SK-N-SH (cell line): ENCODE measurements around the gene INTS14. TPM values are rescaled to one million over a fixed set of nuclear protein-coding genes. Genes with fewer than 3 reads are reported as not detected.
A peak's percentile ranks its signal among the peaks of the same experiment; 100 is the strongest.

Experiments used
- CTCF ChIA-PET: fragments of 300-600, 350-600 bp; formaldehyde crosslinking; extraction: SDS; loops from one replicate; lab custom pipeline; 2021; lab: Yijun Ruan, JAX
- POLR2A ChIA-PET: fragments of 350-600 bp; sonication (Branson Sonifier 250); formaldehyde crosslinking; extraction: SDS; loops from one replicate; lab custom pipeline; 2020; ENCODE audit warnings: antibody characterized with exemption, inconsistent platforms; lab: Yijun Ruan, JAX
- DNase-seq: peaks from one replicate; pipeline ENCODE4 v3.0.0; 2012
- H2AFZ ChIP-seq: fragments of 200-600 bp; sonication (generic); 2 replicates; pipeline ENCODE4 v1.8.1; 2016; ENCODE audit warnings: antibody characterized with exemption, mild to moderate bottlenecking, low read depth
- H3F3A ChIP-seq: fragments of 200-600 bp; sonication (generic); replicated peaks from 2 replicates; pipeline ENCODE3; 2016; ENCODE audit warnings: antibody characterized with exemption, mild to moderate bottlenecking; ENCODE audit not compliant: insufficient read depth
- H3K27ac ChIP-seq, 2 experiments: fragments of 200-500 bp in 1 of 2; fragments of 200-600 bp in 1 of 2; sonication (Bioruptor generic) in 1 of 2; sonication (generic), shearing (Covaris generic) in 1 of 2; 2 replicates each; pipeline versions ENCODE4 v1.5.1 to v1.6.1; 2014 to 2016; ENCODE audit warnings: low read depth in 2 of 2, inconsistent platforms in 1 of 2, low read length in 1 of 2, mild to moderate bottlenecking in 1 of 2, mixed read lengths in 1 of 2
- H3K27me3 ChIP-seq: fragments of 200-600 bp; sonication (generic), shearing (Covaris generic); 2 replicates; pipeline ENCODE4 v1.6.1; 2016; ENCODE audit warnings: mixed run types; ENCODE audit not compliant: insufficient read depth
- H3K36me3 ChIP-seq, 2 experiments: fragments of 200-500 bp in 1 of 2; fragments of 200-600 bp in 1 of 2; sonication (Bioruptor generic) in 1 of 2; sonication (generic) in 1 of 2; replicated peaks in 1 of 2; 2 replicates each; pipeline versions ENCODE3 to v1.5.1; 2014 to 2016; ENCODE audit warnings: low read length in 1 of 2, mild to moderate bottlenecking in 1 of 2; ENCODE audit not compliant: insufficient read depth in 2 of 2, control insufficient read depth in 1 of 2
- H3K4me1 ChIP-seq, 2 experiments: fragments of 200-500 bp in 1 of 2; fragments of 200-600 bp in 1 of 2; sonication (Bioruptor generic) in 1 of 2; sonication (generic), shearing (Covaris generic) in 1 of 2; 2 replicates each; pipeline versions ENCODE4 v1.5.1 to v1.6.1; 2014 to 2016; ENCODE audit warnings: low read depth in 1 of 2, low read length in 1 of 2, mixed run types in 1 of 2; ENCODE audit not compliant: insufficient read depth in 2 of 2, control insufficient read depth in 1 of 2
- H3K4me2 ChIP-seq: fragments of 200-600 bp; sonication (generic), shearing (Covaris generic); 2 replicates; pipeline ENCODE4 v1.6.1; 2017; ENCODE audit warnings: mixed run types
- H3K4me3 ChIP-seq, 2 experiments: fragments of 200-500 bp in 1 of 2; fragments of 200-600 bp in 1 of 2; sonication (Bioruptor generic) in 1 of 2; sonication (generic), shearing (Covaris generic) in 1 of 2; 2 replicates each; pipeline versions ENCODE4 v1.5.1 to v1.8.1; 2014 to 2016; ENCODE audit warnings: low read depth in 2 of 2, inconsistent platforms in 1 of 2, low read length in 1 of 2, mild to moderate bottlenecking in 1 of 2, mixed read lengths in 1 of 2, moderate library complexity in 1 of 2
- H3K79me2 ChIP-seq: fragments of 200-600 bp; sonication (generic); 2 replicates; pipeline ENCODE4 v1.8.1; 2017; ENCODE audit warnings: mild to moderate bottlenecking; ENCODE audit not compliant: insufficient read depth
- H3K9ac ChIP-seq: fragments of 200-600 bp; sonication (generic); 2 replicates; pipeline ENCODE4 v1.6.1; 2017; ENCODE audit warnings: mixed run types
- H3K9me2 ChIP-seq: fragments of 200-600 bp; sonication (generic); 2 replicates; pipeline ENCODE4 v1.6.1; 2017; ENCODE audit warnings: mixed run types
- H3K9me3 ChIP-seq: fragments of 200-600 bp; sonication (generic); 2 replicates; pipeline ENCODE4 v1.6.1; 2017; ENCODE audit warnings: mixed run types, mild to moderate bottlenecking, moderate library complexity
- H4K20me1 ChIP-seq: fragments of 200-600 bp; sonication (generic); 2 replicates; pipeline ENCODE4 v1.6.1; 2017; ENCODE audit warnings: mild to moderate bottlenecking, mixed run types; ENCODE audit not compliant: insufficient read depth
- CHD2 ChIP-seq: fragments of 150-350 bp; IDR thresholded peaks from 2 replicates; pipeline ENCODE4 v1.6.1; 2018; ENCODE audit warnings: low read length; ENCODE audit not compliant: partially characterized antibody
- ELF1 ChIP-seq: IDR thresholded peaks from 2 replicates; pipeline ENCODE4 v1.4.0; 2012
- GABPA ChIP-seq: IDR thresholded peaks from 2 replicates; pipeline ENCODE4 v1.4.0; 2012; ENCODE audit warnings: low read depth, mild to moderate bottlenecking
- JUND ChIP-seq: IDR thresholded peaks from 2 replicates; pipeline ENCODE4 v1.4.0; 2012
- POLR2AphosphoS5 ChIP-seq: IDR thresholded peaks from 2 replicates; pipeline ENCODE4 v1.6.1; 2012; ENCODE audit warnings: low read depth, low read length
- RCOR1 ChIP-seq: fragments of 150-350 bp; IDR thresholded peaks from 2 replicates; pipeline ENCODE4 v1.6.1; 2017; ENCODE audit warnings: antibody characterized with exemption, low read length
- RFX5 ChIP-seq: IDR thresholded peaks from 2 replicates; pipeline ENCODE4 v1.6.1; 2012; ENCODE audit warnings: mild to moderate bottlenecking, improper control_type of control experiment, low read length
- RXRA ChIP-seq: IDR thresholded peaks from 2 replicates; pipeline ENCODE4 v1.4.0; 2012; ENCODE audit warnings: low read depth, mild to moderate bottlenecking, borderline replicate concordance
- TEAD4 ChIP-seq: IDR thresholded peaks from 2 replicates; pipeline ENCODE4 v1.4.0; 2012; ENCODE audit warnings: mild to moderate bottlenecking, borderline replicate concordance; ENCODE audit not compliant: insufficient read depth
- WGBS: methylation state at CpG from one replicate; pipeline ENCODE4 v1.1.6; 2017; ENCODE audit warnings: low lambda C conversion rate; 5-methylcytosine and 5-hydroxymethylcytosine counted together
- polyA plus RNA-seq, 3 experiments: library from polyadenylated mRNA; depleted of rRNA; stranded (reverse); fragments of >200 nt; gene quantifications; 2 replicates each; pipeline ENCODE4 v1.2.3, GENCODE V29; 2012

INTS14 gene
- polyA plus RNA-seq, 1 of the 3 experiments (the other 2 are of a cell fraction): 44.9 TPM

GRCh38 chr15:65579762-65580161, 31.2 kb downstream of the INTS14 start:
- peak overlapping the region; percentile 60 to 85 for H3K27ac ChIP-seq
- H3K36me3 ChIP-seq: peaks cover 48 to 62% of the 10 kb centered on the region in 2 experiments
- POLR2A ChIA-PET: interaction anchor here (1.0 to 1.5 kb wide), 4 partner anchors 11 to 72 kb away, joined by 3 to 6 read pairs (median 3); no protein-coding TSS in a partner anchor
- TF ChIP-seq POLR2AphosphoS5 (0 out of 2 replicates have a peak, but pooled peaks have one; percentile 3), ELF1 (no peak)
- H4K20me1 ChIP-seq: no peaks in the 10 kb centered on the region
- H3K4me2 ChIP-seq: peak overlapping the region; percentile 34
- peaks cover 31 to 46% of the 10 kb centered on the region in 2 experiments for H3K4me1 ChIP-seq
- 86% methylated on average over 3 of the region's 3 CpGs for WGBS
- H3K9me2 ChIP-seq: no peaks in the 10 kb centered on the region
- no peak for DNase-seq
- peaks cover 45% of the 10 kb centered on the region for H3F3A ChIP-seq
- H3K9ac ChIP-seq: no peak overlapping the region
- CTCF ChIA-PET: interaction anchor here (1.0 to 2.4 kb wide), 5 partner anchors 13 to 337 kb away, joined by 3 to 9 read pairs (median 4); partner anchors contain the start of gene INTS14
- H2AFZ ChIP-seq: no peak overlapping the region
- no peak overlapping the region for H3K4me3 ChIP-seq
- H3K27me3 ChIP-seq: no peaks in the 10 kb centered on the region
- H3K79me2 ChIP-seq: no peaks in the 10 kb centered on the region
- no peaks in the 10 kb centered on the region for H3K9me3 ChIP-seq

GRCh38 chr15:65578904-65579728, 31.8 kb downstream of the INTS14 start:
- H3K4me2 ChIP-seq: peak overlapping the region; percentile 34; the same call in 1 of the 2 replicates
- H3K4me1 ChIP-seq: peaks cover 27 to 46% of the 10 kb centered on the region in 2 experiments
- H3K27ac ChIP-seq: peak overlapping the region; percentile 60 to 85; a peak in 3 of 4 replicates
- H3K9ac ChIP-seq: no peak overlapping the region
- no peak overlapping the region for H2AFZ ChIP-seq
- H3K79me2 ChIP-seq: no peaks in the 10 kb centered on the region
- no peaks in the 10 kb centered on the region for H3K27me3 ChIP-seq
- H3K9me3 ChIP-seq: no peaks in the 10 kb centered on the region
- H3K9me2 ChIP-seq: no peaks in the 10 kb centered on the region
- DNase-seq: no peak
- TF ChIP-seq TEAD4 (no peak), RXRA (no peak), RFX5 (no peak), RCOR1 (no peak), JUND (no peak), GABPA (no peak), CHD2 (no peak)
- POLR2A ChIA-PET: interaction anchor here (1.2 to 1.5 kb wide), 2 partner anchors 48 to 73 kb away, joined by 3 read pairs; no protein-coding TSS in a partner anchor
- H3K4me3 ChIP-seq: no peak overlapping the region
- peaks cover 43 to 63% of the 10 kb centered on the region in 2 experiments for H3K36me3 ChIP-seq
- peaks cover 51% of the 10 kb centered on the region for H3F3A ChIP-seq
- H4K20me1 ChIP-seq: no peaks in the 10 kb centered on the region
- 99% methylated on average over 8 of the region's 8 CpGs for WGBS
- CTCF ChIA-PET: interaction anchor here (1.0 to 2.4 kb wide), 4 partner anchors 9 to 337 kb away, joined by 3 to 9 read pairs (median 5); partner anchors contain the start of gene INTS14
